ENCODE data around the gene TMEM91. TPM values are rescaled to one million over a fixed set of nuclear protein-coding genes. Genes with fewer than 3 reads are reported as not detected.
A peak's percentile ranks its signal among the peaks of the same experiment; 100 is the strongest.

TMEM91 gene
- total and polyA plus RNA-seq, 9 of the 15 experiments (the other 6 are each of a cell fraction or from before 2014, with no cell fraction given) = 1.2 to 5.2 (median 2.7) TPM

GRCh38 chr19:41376241-41376997 is at the start of gene TMEM91 (continued):
- TF ChIP-seq BCLAF1 (IDR thresholded peaks at IDR 0.05; ENCODE audit: borderline replicate concordance in 1 of 2, control insufficient read depth in 1 of 2, low read depth in 2 of 2, low read length in 1 of 2) (no peak), CEBPG (CRISPR knock-in tag; IDR thresholded peaks at IDR 0.05) (no peak), CEBPG (tag; conservative IDR thresholded peaks at IDR 0.05 in 1 of 2, IDR thresholded peaks at IDR 0.05 in 1 of 2) (peak in 1 of 2 experiments; percentile 16; a peak in 2 of 4 replicates)

GRCh38 chr19:41327076-41327575 is 49.2 kb upstream of the TMEM91 start:
- CTCF ChIA-PET (ENCODE audit: low intra/inter-chr PET ratio) = interaction anchor here (0.6 kb wide), 1 partner anchor 123 kb away, joined by 4 read pairs; no protein-coding TSS in a partner anchor
- FAIRE-seq = no peak
- no peak for DNase-seq (ENCODE audit: extremely low read depth in 1 of 4, low spot score in 3 of 4)
- Histone ChIP-seq H3K4me1 (replicated peaks in 1 of 2; ENCODE audit: control insufficient read depth in 2 of 2, insufficient read depth in 2 of 2, low read length in 2 of 2) (peaks cover 58 to 69% of the 10 kb centered on the region in 2 experiments), H3K27me3 (ENCODE audit: control insufficient read depth in 2 of 2, insufficient read depth in 2 of 2, low read length in 2 of 2) (no peaks in the 10 kb centered on the region), H3K4me2 (ENCODE audit: insufficient read depth, low read length) (no peak overlapping the region), H3K9me1 (ENCODE audit: control insufficient read depth, insufficient read depth, low read length) (peaks cover 9% of the 10 kb centered on the region), H2AFZ (ENCODE audit: low read depth, low read length) (no peak overlapping the region), H4K20me1 (replicated peaks; ENCODE audit: control insufficient read depth, insufficient read depth, low read length) (peaks cover 3% of the 10 kb centered on the region), H3K9me3 (replicated peaks; ENCODE audit: control insufficient read depth, insufficient read depth, low read depth, low read length) (no peaks in the 10 kb centered on the region), H3K36me3 (ENCODE audit: control insufficient read depth, insufficient read depth, low read length) (peaks cover 75% of the 10 kb centered on the region), H3K79me2 (ENCODE audit: control insufficient read depth, insufficient read depth, low read length) (peaks cover 50% of the 10 kb centered on the region), H3K4me3 (no peak overlapping the region), H3K27ac (ENCODE audit: extremely low read depth, low read depth, low read length) (peak overlapping the region; percentile 55), H3K9ac (ENCODE audit: insufficient read depth in 1 of 2, low read depth in 2 of 2, low read length in 2 of 2) (peak overlapping the region in 1 of 2 experiments; percentile 50; a peak in 1 of 4 replicates)
- no peak for ATAC-seq
- POLR2A ChIA-PET = interaction anchor here (0.6 to 1.4 kb wide), 4 partner anchors 24 to 287 kb away, joined by 3 to 4 read pairs (median 4); no protein-coding TSS in a partner anchor
- in situ Hi-C loops (cut with MboI) = no loop called here
- no TSS peak for BruUV-seq (replicated peaks)
- 79% methylated on average over 6 of the region's 13 CpGs for WGBS (ENCODE audit: insufficient coverage, low coverage, missing lambda C conversion rate)
- intact Hi-C loops (cut with micrococcal nuclease) = loop anchor here (10.0 kb wide), 1 partner anchor 238 kb away; no protein-coding TSS in a partner anchor
- TF ChIP-seq ETV6 (IDR thresholded peaks at IDR 0.05; ENCODE audit: borderline replicate concordance in 1 of 2, low read depth in 2 of 2, low read length in 1 of 2) (0 out of 4 replicates have a peak, but pooled peaks of 1 of the 2 experiments have one; percentile 7), ETV6 (CRISPR knock-in tag; IDR thresholded peaks at IDR 0.05; ENCODE audit: borderline replicate concordance) (no peak), ARID1B (IDR thresholded peaks at IDR 0.05) (no peak), GTF2E2 (tag; IDR thresholded peaks at IDR 0.05) (no peak), SUPT5H (IDR thresholded peaks at IDR 0.05) (peak; percentile 36), TCF7L2 (IDR thresholded peaks at IDR 0.05; ENCODE audit: low read depth, low read length) (no peak), PRMT5 (CRISPR knock-in tag; IDR thresholded peaks at IDR 0.05) (no peak)

All from K562 (cell line).